WTC11 (cell line): ENCODE data around the gene POLD4. TPM values are rescaled to one million over a fixed set of nuclear protein-coding genes. Genes with fewer than 3 reads are reported as not detected.

ENCODE experiments used
- ATAC-seq: fragments of 200-7000 bp; cut with Tn5 transposase; 2 replicates; pipeline ENCODE4 v1.10.0; 2021; ENCODE audit warnings: mild to moderate bottlenecking, moderate library complexity
- CTCF ChIA-PET: fragments of 300-600 bp; sonication (Branson Sonifier 250); formaldehyde crosslinking; loops from one replicate; lab custom pipeline; 2021; ENCODE audit warnings: antibody characterized with exemption; lab: Charles Lee
- POLR2A ChIA-PET: fragments of 350-600 bp; sonication (Branson Sonifier 250); formaldehyde crosslinking; loops from one replicate; lab custom pipeline; 2021; ENCODE audit warnings: antibody characterized with exemption; lab: Charles Lee
- DNase-seq: peaks from one replicate; pipeline ENCODE4 v3.0.0; 2021; ENCODE audit warnings: low spot score
- H3K27ac Mint-ChIP-seq: 2 replicates; pipeline ENCODE4 v1.8.0; 2021; ENCODE audit warnings: mixed read lengths
- H3K27me3 Mint-ChIP-seq: 2 replicates; pipeline ENCODE4 v1.8.0; 2021; ENCODE audit warnings: low read depth, mild to moderate bottlenecking, moderate library complexity, mixed read lengths
- H3K36me3 Mint-ChIP-seq: 2 replicates; pipeline ENCODE4 v1.8.0; 2021; ENCODE audit warnings: mixed read lengths
- H3K4me1 Mint-ChIP-seq: 2 replicates; pipeline ENCODE4 v1.8.0; 2022; ENCODE audit warnings: mixed read lengths
- H3K4me3 Mint-ChIP-seq: 2 replicates; pipeline ENCODE4 v1.8.0; 2021; ENCODE audit warnings: mild to moderate bottlenecking, moderate library complexity, mixed read lengths
- H3K9me3 Mint-ChIP-seq: 2 replicates; pipeline ENCODE4 v1.8.0; 2021; ENCODE audit warnings: mixed read lengths
- ATF1 ChIP-seq: sonication (generic); formaldehyde crosslinking; IDR thresholded peaks from 2 replicates; pipeline ENCODE4 v1.8.1; 2023; ENCODE audit warnings: mild to moderate bottlenecking, moderate library complexity, missing genetic modification reagents
- CBFB ChIP-seq: sonication (generic); formaldehyde crosslinking; IDR thresholded peaks from 2 replicates; pipeline ENCODE4 v1.8.1; 2022; ENCODE audit warnings: mild to moderate bottlenecking, low read depth, missing genetic modification reagents
- ESRRA ChIP-seq: sonication (generic); formaldehyde crosslinking; IDR thresholded peaks from 2 replicates; pipeline ENCODE4 v1.8.1; 2022; ENCODE audit warnings: mild to moderate bottlenecking, missing genetic modification reagents, borderline replicate concordance
- FOXJ3 ChIP-seq: sonication (generic); formaldehyde crosslinking; IDR thresholded peaks from 2 replicates; pipeline ENCODE4 v1.9.0; 2021; ENCODE audit warnings: missing genetic modification reagents, mild to moderate bottlenecking, borderline replicate concordance
- GABPB1 ChIP-seq: sonication (generic); formaldehyde crosslinking; IDR thresholded peaks from 2 replicates; pipeline ENCODE4 v1.8.1; 2023; ENCODE audit warnings: mild to moderate bottlenecking, missing genetic modification reagents
- SP1 ChIP-seq: sonication (generic); formaldehyde crosslinking; conservative IDR thresholded peaks from 2 replicates; pipeline ENCODE4 v1.8.1; 2022; ENCODE audit warnings: missing genetic modification reagents
- ZNF219 ChIP-seq: sonication (generic); formaldehyde crosslinking; IDR thresholded peaks from 2 replicates; pipeline ENCODE4 v1.8.0; 2023; ENCODE audit warnings: missing genetic modification reagents, mild to moderate bottlenecking, borderline replicate concordance
- ZNF232 ChIP-seq: sonication (generic); formaldehyde crosslinking; IDR thresholded peaks from 2 replicates; pipeline ENCODE4 v1.8.0; 2022; ENCODE audit warnings: mild to moderate bottlenecking, missing genetic modification reagents
- ZNF416 ChIP-seq: fragments of 250-450 bp; sonication (Bioruptor Pico); IDR thresholded peaks from 2 replicates; pipeline ENCODE4 v1.9.0; 2021; ENCODE audit warnings: mild to moderate bottlenecking, inconsistent platforms
- ZNF671 ChIP-seq: fragments of 250-450 bp; sonication (Bioruptor Pico); IDR thresholded peaks from 2 replicates; pipeline ENCODE4 v1.8.0; 2021; ENCODE audit warnings: mild to moderate bottlenecking
- total RNA-seq: library from RNA; stranded (reverse); gene quantifications from 3 replicates; pipeline ENCODE4 v1.2.3, GENCODE V29; 2021
- TF ChIP-seq, protein P1 (sequence below): sonication (generic); formaldehyde crosslinking; IDR thresholded peaks from 2 replicates; pipeline ENCODE4 v1.8.0; 2022; ENCODE audit warnings: mild to moderate bottlenecking, missing genetic modification reagents
- TF ChIP-seq, protein P2 (sequence below): sonication (generic); formaldehyde crosslinking; IDR thresholded peaks from 2 replicates; pipeline ENCODE4 v1.8.1; 2023; ENCODE audit warnings: mild to moderate bottlenecking, missing genetic modification reagents, moderate library complexity
- TF ChIP-seq, protein P3 (sequence below): fragments of 250-450 bp; sonication (Bioruptor Pico); IDR thresholded peaks from 2 replicates; pipeline ENCODE4 v1.8.0; 2021; ENCODE audit warnings: mild to moderate bottlenecking
- TF ChIP-seq, protein P4 (sequence below): sonication (generic); formaldehyde crosslinking; IDR thresholded peaks from 2 replicates; pipeline ENCODE4 v1.8.1; 2023; ENCODE audit warnings: mild to moderate bottlenecking, missing genetic modification reagents
- TF ChIP-seq, protein P5 (sequence below): sonication (generic); formaldehyde crosslinking; IDR thresholded peaks from 2 replicates; pipeline ENCODE4 v1.8.1; 2023; ENCODE audit warnings: mild to moderate bottlenecking, missing genetic modification reagents, borderline replicate concordance
- TF ChIP-seq, protein P6 (sequence below): sonication (generic); formaldehyde crosslinking; IDR thresholded peaks from 2 replicates; pipeline ENCODE4 v1.8.0; 2022; ENCODE audit warnings: mild to moderate bottlenecking, missing genetic modification reagents
- TF ChIP-seq, protein P7 (sequence below): sonication (generic); formaldehyde crosslinking; IDR thresholded peaks from 2 replicates; pipeline ENCODE4 v1.8.0; 2022; ENCODE audit warnings: mild to moderate bottlenecking, missing genetic modification reagents

Gene POLD4
- total RNA-seq, 1 experiment from 2014 or later: 30.3 TPM

DNA sequence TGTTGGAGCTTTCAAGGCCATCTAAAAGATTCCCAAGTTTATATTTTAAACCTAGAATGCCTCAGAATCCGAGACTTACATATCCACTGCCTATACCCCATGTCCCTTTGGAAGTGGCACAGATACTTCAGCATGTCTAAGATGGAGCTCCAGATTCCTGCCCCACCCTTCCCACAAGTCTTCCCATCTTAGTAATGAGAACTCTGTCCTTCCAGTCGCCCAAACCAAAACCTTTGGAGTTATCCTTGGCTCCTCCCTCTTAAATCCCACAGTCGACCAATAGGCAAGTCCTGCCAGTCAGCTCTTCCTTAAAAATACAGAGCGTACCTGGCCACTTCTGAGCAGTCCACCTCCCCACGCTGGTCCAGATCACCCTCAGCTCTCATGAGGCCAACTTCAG, 4.3 kb downstream of the POLD4 start (continued):
- TF ChIP-seq, protein P1, sequence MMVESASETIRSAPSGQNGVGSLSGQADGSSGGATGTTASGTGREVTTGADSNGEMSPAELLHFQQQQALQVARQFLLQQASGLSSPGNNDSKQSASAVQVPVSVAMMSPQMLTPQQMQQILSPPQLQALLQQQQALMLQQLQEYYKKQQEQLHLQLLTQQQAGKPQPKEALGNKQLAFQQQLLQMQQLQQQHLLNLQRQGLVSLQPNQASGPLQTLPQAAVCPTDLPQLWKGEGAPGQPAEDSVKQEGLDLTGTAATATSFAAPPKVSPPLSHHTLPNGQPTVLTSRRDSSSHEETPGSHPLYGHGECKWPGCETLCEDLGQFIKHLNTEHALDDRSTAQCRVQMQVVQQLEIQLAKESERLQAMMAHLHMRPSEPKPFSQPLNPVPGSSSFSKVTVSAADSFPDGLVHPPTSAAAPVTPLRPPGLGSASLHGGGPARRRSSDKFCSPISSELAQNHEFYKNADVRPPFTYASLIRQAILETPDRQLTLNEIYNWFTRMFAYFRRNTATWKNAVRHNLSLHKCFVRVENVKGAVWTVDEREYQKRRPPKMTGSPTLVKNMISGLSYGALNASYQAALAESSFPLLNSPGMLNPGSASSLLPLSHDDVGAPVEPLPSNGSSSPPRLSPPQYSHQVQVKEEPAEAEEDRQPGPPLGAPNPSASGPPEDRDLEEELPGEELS (CRISPR knock-in tag): no peak
- TF ChIP-seq, protein P2, sequence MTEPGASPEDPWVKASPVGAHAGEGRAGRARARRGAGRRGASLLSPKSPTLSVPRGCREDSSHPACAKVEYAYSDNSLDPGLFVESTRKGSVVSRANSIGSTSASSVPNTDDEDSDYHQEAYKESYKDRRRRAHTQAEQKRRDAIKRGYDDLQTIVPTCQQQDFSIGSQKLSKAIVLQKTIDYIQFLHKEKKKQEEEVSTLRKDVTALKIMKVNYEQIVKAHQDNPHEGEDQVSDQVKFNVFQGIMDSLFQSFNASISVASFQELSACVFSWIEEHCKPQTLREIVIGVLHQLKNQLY (CRISPR knock-in tag): no peak
- TF ChIP-seq ESRRA (CRISPR knock-in tag): no peak
- TF ChIP-seq, protein P3, sequence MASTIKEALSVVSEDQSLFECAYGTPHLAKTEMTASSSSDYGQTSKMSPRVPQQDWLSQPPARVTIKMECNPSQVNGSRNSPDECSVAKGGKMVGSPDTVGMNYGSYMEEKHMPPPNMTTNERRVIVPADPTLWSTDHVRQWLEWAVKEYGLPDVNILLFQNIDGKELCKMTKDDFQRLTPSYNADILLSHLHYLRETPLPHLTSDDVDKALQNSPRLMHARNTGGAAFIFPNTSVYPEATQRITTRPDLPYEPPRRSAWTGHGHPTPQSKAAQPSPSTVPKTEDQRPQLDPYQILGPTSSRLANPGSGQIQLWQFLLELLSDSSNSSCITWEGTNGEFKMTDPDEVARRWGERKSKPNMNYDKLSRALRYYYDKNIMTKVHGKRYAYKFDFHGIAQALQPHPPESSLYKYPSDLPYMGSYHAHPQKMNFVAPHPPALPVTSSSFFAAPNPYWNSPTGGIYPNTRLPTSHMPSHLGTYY (CRISPR knock-in tag): no peak

DNA sequence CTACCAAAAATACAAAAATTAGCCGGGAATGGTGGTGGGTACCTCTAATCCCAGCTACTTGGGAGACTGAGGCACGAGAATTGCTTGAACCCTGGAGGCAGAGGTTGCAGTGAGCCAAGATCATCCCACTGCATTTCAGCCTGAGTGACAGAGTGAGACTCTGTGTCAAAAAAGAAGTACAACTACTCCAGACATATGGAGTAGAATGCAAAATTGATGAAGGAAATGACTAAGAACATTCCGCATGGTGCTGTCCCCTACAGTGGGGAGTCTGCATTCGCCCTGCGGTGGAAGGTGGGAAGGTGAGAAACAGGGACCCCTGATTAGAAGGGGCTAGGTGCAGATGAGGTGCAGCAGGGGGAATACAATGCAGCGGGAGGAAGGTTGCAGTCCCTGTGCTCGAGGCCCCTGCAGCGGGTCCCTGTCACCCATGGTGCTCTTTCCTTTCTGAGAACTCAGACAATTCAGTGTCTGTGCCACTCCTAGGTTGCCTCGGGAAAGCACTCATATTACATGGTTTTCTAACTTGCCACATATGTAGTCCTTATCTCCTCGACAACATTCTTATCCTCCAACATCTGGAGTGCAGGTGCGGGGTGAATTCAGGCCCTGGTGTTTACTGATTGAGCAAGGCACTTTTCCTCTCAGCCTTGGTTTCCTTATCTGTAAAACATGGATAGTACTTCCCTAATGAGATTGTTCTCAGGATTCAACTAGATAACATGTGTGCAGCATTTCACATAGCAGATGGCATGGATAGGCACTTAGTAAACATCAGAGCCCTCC, 5.2 kb downstream of the POLD4 start:
- Mint-ChIP-seq H3K27me3 (no peaks in the 10 kb centered on the region; the same call in 1 of the 2 replicates), H3K4me3 (no peak overlapping the region), H3K36me3 (no peaks in the 10 kb centered on the region)
- ChIA-PET CTCF (interaction anchor here (1.2 to 10.1 kb wide), 3 partner anchors 23 to 33 kb away, joined by 3 to 842 read pairs (median 61); partner anchors contain the start of gene CLCF1), POLR2A (no interaction called here)
- ATAC-seq: no peak
- TF ChIP-seq ESRRA (CRISPR knock-in tag) (no peak), ZNF416 (CRISPR knock-in tag) (no peak), GABPB1 (CRISPR knock-in tag) (no peak), ZNF671 (CRISPR knock-in tag) (no peak), FOXJ3 (CRISPR knock-in tag) (no peak), ZNF219 (no peak), ZNF232 (CRISPR knock-in tag) (no peak), SP1 (no peak), ATF1 (no peak), CBFB (CRISPR knock-in tag) (no peak)
- TF ChIP-seq, protein P4, sequence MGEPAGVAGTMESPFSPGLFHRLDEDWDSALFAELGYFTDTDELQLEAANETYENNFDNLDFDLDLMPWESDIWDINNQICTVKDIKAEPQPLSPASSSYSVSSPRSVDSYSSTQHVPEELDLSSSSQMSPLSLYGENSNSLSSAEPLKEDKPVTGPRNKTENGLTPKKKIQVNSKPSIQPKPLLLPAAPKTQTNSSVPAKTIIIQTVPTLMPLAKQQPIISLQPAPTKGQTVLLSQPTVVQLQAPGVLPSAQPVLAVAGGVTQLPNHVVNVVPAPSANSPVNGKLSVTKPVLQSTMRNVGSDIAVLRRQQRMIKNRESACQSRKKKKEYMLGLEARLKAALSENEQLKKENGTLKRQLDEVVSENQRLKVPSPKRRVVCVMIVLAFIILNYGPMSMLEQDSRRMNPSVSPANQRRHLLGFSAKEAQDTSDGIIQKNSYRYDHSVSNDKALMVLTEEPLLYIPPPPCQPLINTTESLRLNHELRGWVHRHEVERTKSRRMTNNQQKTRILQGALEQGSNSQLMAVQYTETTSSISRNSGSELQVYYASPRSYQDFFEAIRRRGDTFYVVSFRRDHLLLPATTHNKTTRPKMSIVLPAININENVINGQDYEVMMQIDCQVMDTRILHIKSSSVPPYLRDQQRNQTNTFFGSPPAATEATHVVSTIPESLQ (CRISPR knock-in tag): no peak
- TF ChIP-seq, protein P5, sequence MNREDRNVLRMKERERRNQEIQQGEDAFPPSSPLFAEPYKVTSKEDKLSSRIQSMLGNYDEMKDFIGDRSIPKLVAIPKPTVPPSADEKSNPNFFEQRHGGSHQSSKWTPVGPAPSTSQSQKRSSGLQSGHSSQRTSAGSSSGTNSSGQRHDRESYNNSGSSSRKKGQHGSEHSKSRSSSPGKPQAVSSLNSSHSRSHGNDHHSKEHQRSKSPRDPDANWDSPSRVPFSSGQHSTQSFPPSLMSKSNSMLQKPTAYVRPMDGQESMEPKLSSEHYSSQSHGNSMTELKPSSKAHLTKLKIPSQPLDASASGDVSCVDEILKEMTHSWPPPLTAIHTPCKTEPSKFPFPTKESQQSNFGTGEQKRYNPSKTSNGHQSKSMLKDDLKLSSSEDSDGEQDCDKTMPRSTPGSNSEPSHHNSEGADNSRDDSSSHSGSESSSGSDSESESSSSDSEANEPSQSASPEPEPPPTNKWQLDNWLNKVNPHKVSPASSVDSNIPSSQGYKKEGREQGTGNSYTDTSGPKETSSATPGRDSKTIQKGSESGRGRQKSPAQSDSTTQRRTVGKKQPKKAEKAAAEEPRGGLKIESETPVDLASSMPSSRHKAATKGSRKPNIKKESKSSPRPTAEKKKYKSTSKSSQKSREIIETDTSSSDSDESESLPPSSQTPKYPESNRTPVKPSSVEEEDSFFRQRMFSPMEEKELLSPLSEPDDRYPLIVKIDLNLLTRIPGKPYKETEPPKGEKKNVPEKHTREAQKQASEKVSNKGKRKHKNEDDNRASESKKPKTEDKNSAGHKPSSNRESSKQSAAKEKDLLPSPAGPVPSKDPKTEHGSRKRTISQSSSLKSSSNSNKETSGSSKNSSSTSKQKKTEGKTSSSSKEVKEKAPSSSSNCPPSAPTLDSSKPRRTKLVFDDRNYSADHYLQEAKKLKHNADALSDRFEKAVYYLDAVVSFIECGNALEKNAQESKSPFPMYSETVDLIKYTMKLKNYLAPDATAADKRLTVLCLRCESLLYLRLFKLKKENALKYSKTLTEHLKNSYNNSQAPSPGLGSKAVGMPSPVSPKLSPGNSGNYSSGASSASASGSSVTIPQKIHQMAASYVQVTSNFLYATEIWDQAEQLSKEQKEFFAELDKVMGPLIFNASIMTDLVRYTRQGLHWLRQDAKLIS: no peak
- TF ChIP-seq, protein P1 (CRISPR knock-in tag): no peak
- TF ChIP-seq, protein P6, sequence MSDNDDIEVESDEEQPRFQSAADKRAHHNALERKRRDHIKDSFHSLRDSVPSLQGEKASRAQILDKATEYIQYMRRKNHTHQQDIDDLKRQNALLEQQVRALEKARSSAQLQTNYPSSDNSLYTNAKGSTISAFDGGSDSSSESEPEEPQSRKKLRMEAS (CRISPR knock-in tag): no peak
- TF ChIP-seq, protein P7, sequence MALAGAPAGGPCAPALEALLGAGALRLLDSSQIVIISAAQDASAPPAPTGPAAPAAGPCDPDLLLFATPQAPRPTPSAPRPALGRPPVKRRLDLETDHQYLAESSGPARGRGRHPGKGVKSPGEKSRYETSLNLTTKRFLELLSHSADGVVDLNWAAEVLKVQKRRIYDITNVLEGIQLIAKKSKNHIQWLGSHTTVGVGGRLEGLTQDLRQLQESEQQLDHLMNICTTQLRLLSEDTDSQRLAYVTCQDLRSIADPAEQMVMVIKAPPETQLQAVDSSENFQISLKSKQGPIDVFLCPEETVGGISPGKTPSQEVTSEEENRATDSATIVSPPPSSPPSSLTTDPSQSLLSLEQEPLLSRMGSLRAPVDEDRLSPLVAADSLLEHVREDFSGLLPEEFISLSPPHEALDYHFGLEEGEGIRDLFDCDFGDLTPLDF: no peak
- TF ChIP-seq, protein P2 (CRISPR knock-in tag): no peak
- TF ChIP-seq, all 79 proteins: peak for 0
- no peak for DNase-seq
- Mint-ChIP-seq H3K27ac (no peak overlapping the region), H3K9me3 (no peaks in the 10 kb centered on the region), H3K4me1 (peaks cover 15% of the 10 kb centered on the region)
